GM19238 (cell line): ENCODE data around the gene SPTSSB.
A peak's percentile ranks its signal among the peaks of the same experiment; 100 is the strongest.

ENCODE experiments used
- DNase-seq: peaks from one replicate; pipeline ENCODE4 v3.0.0; 2011; ENCODE audit warnings: low spot score; ENCODE audit not compliant: insufficient read length

Gene SPTSSB

GRCh38 chr3:161392853-161393252 lies 21.5 kb upstream of the SPTSSB start:
- no peak for DNase-seq

GRCh38 chr3:161390200-161390599 lies 18.9 kb upstream of the SPTSSB start:
- no peak for DNase-seq

GRCh38 chr3:161389445-161390035 lies 18.2 kb upstream of the SPTSSB start:
- DNase-seq: no peak

GRCh38 chr3:161388855-161389254 lies 17.5 kb upstream of the SPTSSB start:
- DNase-seq: no peak

DNA sequence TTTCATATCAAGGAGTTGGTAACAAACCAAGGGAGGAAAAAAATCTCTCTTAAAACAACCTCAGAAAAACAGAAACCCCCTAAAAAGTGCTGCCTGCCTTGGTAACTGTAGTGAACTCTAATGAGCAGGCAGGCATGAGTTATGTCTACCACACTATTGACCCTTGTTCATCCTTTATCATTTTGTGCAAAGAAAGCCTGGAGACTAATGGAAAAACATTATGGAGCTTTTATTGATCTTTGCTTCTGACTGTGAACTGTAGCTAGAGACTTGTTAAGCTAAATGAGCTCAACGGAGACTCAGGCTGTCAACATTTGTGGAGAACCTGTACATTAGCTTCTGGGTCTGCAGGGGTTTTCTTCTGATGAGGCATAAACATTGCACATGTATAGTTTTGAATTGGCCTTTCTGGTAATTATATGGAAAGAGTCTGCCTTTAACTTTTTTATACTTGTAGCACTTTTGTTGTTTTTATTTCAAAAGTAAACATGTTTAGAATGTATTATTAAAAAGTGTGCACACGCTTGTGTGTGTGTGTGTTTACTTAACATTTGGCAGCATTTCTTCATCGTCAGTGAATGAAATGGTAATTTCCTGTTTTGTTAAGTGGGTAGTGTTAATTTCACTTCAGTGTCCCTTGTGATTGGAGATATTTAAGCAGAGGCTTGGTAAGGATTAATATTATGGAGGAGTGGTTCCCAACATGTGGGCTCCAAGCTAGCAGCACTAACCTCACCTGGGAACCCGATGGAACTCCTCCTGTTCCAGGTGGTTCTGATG lies 15.9 kb upstream of the SPTSSB start:
- DNase-seq: no peak

GRCh38 chr3:161372321-161373260 lies 1.3 kb upstream of the SPTSSB start:
- DNase-seq: peak; percentile 7

DNA sequence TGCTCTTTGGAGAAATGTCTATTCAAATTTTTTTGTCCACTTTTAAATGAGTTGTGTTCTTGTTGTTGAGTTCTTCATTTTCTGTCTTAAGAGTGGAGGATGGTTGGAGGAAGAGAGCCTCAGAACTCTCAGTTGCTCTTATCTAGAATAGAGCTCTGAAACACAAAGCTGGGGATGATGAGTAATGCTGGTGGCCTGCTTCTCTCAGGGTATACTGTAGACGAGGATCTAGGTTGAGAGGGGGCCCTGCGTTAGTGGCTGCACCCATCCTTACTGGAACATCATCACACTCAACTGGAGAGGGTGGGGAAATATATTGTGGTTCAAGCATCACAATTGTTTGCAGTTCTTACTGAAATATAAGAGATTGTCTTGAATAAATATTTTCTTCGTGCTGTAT lies 1.8 kb downstream of the SPTSSB start:
- DNase-seq: no peak

DNA sequence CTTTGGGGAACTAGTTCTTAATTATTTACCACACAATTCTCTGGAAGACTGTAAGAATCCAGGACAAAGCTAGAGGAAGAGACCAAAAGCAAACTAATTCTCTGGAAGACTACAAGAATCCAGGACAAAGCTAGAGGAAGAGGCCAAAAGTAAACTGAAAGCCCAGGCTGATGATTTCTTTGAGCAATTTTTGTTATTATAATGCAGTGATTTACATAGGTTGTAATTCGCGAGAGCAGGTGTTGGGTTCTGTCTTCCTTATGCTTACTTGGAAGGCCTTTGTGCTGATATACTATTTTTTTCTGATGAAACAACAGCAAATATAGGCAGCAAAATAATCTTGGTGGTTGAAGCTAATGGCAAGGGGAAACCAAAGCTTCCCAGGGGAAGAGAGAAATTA lies 5.2 kb downstream of the SPTSSB start:
- DNase-seq: no peak

DNA sequence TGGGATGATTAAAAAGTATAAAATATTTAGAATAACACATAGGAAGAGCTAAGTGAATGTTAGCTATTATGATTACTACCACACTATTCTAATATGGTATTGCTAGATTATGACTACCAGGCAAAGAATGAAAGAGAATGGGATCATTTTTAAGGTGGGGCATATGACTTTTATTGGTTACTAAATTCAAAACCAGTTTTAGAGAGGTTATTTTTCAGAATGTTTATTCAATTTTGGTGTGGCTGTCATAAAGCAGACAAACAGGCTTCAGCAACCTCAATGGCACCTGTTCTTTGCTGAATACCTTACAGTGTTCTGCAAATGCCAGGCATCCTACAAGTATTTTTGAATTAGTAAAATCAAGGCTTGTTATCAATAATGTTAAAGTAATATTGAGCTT lies 12.8 kb downstream of the SPTSSB start:
- no peak for DNase-seq

DNA sequence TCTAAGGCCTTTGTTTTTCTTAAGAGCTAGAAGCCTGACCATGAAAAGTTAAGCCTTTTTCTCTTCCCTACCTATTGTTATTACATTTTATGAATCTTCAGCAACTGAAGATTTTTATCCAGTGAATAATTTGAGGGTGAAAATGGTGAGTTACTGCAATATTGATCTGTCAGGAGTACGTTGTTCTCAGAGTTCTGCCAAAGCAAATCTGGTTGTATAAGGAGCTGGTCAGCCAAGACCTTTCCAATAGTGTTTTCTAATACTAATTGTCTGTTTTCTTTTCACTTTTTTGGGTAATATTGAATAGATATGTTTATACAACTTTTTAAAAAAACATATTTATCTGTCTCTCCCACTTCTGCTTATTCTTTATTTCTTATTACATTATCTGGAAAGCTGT lies 15.0 kb downstream of the SPTSSB start:
- no peak for DNase-seq

- no peak for DNase-seq
Measured at GRCh38 chr3:161355508-161355907, 15.8 kb downstream of the SPTSSB start.

DNA sequence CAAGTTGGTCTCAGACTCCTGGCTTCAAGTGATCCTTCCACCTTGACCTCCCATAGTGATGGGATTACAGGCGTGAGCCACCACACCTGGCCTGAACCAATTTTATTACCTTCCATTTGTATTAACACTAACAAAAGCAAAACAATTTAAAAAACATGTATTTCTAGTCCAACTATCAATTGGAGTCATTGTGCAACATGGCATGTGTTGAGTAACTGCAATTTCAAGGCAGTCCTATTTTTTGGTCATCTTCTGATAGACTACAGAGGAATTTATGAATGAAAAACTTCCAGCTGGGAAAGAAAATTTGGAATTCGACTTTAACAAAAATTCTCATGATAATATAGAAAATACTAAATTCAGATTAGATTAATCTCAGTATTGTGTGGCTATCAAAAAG lies 16.8 kb downstream of the SPTSSB start:
- DNase-seq: no peak

GRCh38 chr3:161351330-161351729 lies 20.0 kb downstream of the SPTSSB start:
- no peak for DNase-seq

GRCh38 chr3:161350916-161351315 lies 20.4 kb downstream of the SPTSSB start:
- DNase-seq: no peak

GRCh38 chr3:161349529-161350312 lies 21.6 kb downstream of the SPTSSB start:
- no peak for DNase-seq

DNA sequence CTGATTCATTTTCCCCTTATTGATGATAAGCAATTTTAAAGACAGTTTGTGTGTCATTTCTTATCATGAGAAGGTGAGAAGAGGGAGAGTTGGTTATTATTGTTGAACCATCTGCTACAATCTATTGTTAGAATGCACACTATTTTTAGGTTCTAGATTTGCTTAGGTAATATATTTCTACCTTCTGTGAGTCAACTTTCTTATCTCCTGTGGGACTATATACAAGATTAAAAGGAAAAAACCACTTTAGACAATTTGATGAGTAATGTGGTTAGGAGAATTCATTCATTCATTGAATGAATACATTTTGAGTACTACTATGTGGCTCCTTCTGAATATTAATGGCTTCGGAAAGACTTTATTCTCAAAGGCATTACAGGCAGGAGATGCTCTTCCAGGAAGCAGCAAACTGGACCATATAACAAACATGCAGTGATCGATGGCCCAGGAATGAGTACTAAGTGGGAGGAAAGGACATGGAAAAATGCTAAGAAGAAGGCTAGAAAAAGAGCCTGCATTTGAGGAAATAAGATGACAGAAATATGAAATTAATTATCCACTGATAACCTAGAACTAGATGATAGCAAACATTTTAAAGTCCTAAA lies 22.4 kb downstream of the SPTSSB start:
- no peak for DNase-seq

DNA sequence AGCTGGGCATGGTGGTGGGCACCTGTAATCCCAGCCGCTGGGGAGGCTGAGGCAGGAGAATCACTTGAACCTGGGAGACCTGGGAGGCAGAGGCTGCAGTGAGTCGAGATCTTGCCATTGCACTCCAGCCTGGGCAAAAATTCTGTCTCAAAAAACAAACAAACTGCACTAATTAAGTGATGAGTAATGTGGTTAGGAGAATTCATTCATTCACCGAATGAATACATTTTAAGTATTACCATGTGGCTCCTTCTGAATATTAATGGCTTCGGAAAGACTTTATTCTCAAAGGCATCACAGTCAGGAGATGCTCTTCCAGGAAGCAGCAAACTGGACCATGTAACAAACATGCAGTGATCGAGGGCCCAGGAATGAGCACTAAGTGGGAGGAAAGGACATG lies 23.6 kb downstream of the SPTSSB start:
- no peak for DNase-seq

DNA sequence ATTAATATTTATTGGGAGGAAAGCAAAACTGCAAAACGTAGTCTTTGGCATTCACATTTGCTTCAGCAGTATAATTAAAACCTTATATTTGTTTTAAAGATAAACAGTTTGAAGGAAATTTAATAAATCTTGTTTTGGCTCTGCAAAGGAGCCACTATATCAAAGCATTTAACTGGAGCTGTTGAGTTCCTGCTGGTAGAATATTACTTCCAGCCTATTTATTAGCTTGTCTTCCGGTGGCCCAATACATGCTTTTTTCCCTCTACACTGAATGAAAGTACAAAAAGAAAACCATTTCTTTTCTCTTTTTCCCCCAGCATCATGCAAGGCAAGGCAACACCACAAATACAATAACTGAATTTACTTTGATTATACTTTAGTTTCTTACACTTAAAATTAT lies 26.3 kb downstream of the SPTSSB start:
- DNase-seq: no peak

- DNase-seq: no peak
Measured at GRCh38 chr3:161343986-161344385, 27.3 kb downstream of the SPTSSB start.

DNA sequence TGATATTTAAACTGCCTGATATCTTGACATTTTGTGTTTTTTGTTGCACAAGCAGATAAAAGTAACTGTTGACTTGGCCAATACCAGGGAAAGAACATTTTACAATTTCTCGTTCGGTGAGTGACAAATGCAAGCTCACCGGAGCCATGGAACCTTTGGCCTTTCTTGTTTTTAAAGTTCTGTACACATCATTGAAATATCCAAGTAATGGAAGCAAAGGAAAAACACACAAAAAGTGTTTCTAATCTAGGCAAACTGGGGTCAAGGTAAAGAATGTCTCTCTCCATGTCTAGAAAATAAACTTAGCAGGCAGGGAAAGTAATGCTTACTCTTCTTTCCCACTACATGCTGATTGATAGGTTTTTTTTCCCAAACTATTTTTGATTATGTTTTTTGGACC lies 27.8 kb downstream of the SPTSSB start:
- no peak for DNase-seq

DNA sequence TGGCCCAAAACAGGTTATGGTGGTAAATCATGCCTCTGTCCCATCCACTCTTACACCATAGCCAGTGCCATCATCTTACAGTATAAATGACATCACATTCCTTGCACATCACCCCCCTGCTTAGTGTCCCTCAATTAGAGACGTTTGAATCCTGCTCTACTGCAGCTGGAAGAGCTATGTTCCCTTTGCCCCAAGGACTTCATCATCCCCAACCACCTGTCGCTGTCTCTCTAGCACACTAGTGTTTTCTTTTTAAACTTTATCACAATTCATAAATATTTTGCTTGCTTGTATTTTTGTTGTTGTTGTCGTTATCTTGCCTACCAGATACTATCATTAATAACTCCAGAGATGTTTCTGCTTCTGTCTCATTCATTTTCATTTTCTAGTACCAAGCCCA lies 28.7 kb downstream of the SPTSSB start:
- no peak for DNase-seq
